ENCODE measurements around the gene MPHOSPH10.

Gene MPHOSPH10

GRCh38 chr2:71102981-71103681, 27.3 kb upstream of the MPHOSPH10 start:
- TF ChIP-seq SIN3A (IDR thresholded peaks at IDR 0.05; ENCODE audit: borderline replicate concordance, insufficient read depth, low read length) (no peak), FOXP2 (optimal IDR thresholded peaks at IDR 0.05; ENCODE audit: borderline replicate concordance, extremely low read depth, extremely low read length, insufficient read depth) (no peak), REST (IDR thresholded peaks at IDR 0.05; ENCODE audit: insufficient read depth in 1 of 2, low read depth in 2 of 2, low read length in 2 of 2) (no peak), TAF1 (IDR thresholded peaks at IDR 0.05; ENCODE audit: borderline replicate concordance, insufficient read depth, low read length) (no peak), POLR2AphosphoS5 (IDR thresholded peaks at IDR 0.05; ENCODE audit: low read depth, low read length) (no peak)

- TF ChIP-seq POLR2AphosphoS5 (IDR thresholded peaks at IDR 0.05; ENCODE audit: low read depth, low read length) (no peak), TAF1 (IDR thresholded peaks at IDR 0.05; ENCODE audit: borderline replicate concordance, insufficient read depth, low read length) (no peak), SIN3A (IDR thresholded peaks at IDR 0.05; ENCODE audit: borderline replicate concordance, insufficient read depth, low read length) (no peak), FOXP2 (optimal IDR thresholded peaks at IDR 0.05; ENCODE audit: borderline replicate concordance, extremely low read depth, extremely low read length, insufficient read depth) (no peak), REST (IDR thresholded peaks at IDR 0.05; ENCODE audit: insufficient read depth in 1 of 2, low read depth in 2 of 2, low read length in 2 of 2) (no peak)
These were observed 26.6 kb upstream of the MPHOSPH10 start for GRCh38 chr2:71103809-71104208.

- no peak for TF ChIP-seq TAF1 (IDR thresholded peaks at IDR 0.05; ENCODE audit: borderline replicate concordance, insufficient read depth, low read length)
- TF ChIP-seq REST (IDR thresholded peaks at IDR 0.05; ENCODE audit: insufficient read depth in 1 of 2, low read depth in 2 of 2, low read length in 2 of 2), result no peak
- TF ChIP-seq POLR2AphosphoS5 (IDR thresholded peaks at IDR 0.05; ENCODE audit: low read depth, low read length), result no peak
- no peak for TF ChIP-seq SIN3A (IDR thresholded peaks at IDR 0.05; ENCODE audit: borderline replicate concordance, insufficient read depth, low read length)
- no peak for TF ChIP-seq FOXP2 (optimal IDR thresholded peaks at IDR 0.05; ENCODE audit: borderline replicate concordance, extremely low read depth, extremely low read length, insufficient read depth)
These were observed 22.3 kb upstream of the MPHOSPH10 start for GRCh38 chr2:71108091-71108490.

GRCh38 chr2:71113843-71114242, 16.6 kb upstream of the MPHOSPH10 start:
- no peak for TF ChIP-seq TAF1 (IDR thresholded peaks at IDR 0.05; ENCODE audit: borderline replicate concordance, insufficient read depth, low read length)
- no peak for TF ChIP-seq POLR2AphosphoS5 (IDR thresholded peaks at IDR 0.05; ENCODE audit: low read depth, low read length)
- TF ChIP-seq REST (IDR thresholded peaks at IDR 0.05; ENCODE audit: insufficient read depth in 1 of 2, low read depth in 2 of 2, low read length in 2 of 2), result no peak
- no peak for TF ChIP-seq FOXP2 (optimal IDR thresholded peaks at IDR 0.05; ENCODE audit: borderline replicate concordance, extremely low read depth, extremely low read length, insufficient read depth)
- no peak for TF ChIP-seq SIN3A (IDR thresholded peaks at IDR 0.05; ENCODE audit: borderline replicate concordance, insufficient read depth, low read length)
